Endodermal cell (in vitro differentiated cells): ENCODE results near the gene GBP6. TPM values are rescaled to one million over a fixed set of nuclear protein-coding genes. Genes with fewer than 3 reads are reported as not detected.
"Not testable (repeated sequence)": the region's sequence is repeated elsewhere in the genome, so short reads cannot be mapped to it uniquely, and the experiment has no call there.

Source experiments
- DNase-seq: peaks from one replicate; pipeline ENCODE4 v3.0.0-alpha.2; 2017
- H3K27ac ChIP-seq: 2 replicates; pipeline ENCODE4 v1.5.1; 2013; ENCODE audit warnings: mild to moderate bottlenecking, low read depth, low read length, moderate library complexity
- H3K27me3 ChIP-seq: 2 replicates; pipeline ENCODE4 v1.6.1; 2013; ENCODE audit warnings: mild to moderate bottlenecking, low read length, moderate library complexity; ENCODE audit not compliant: insufficient read depth, control insufficient read depth, poor library complexity, severe bottlenecking
- H3K36me3 ChIP-seq: 2 replicates; pipeline ENCODE4 v1.7.0; 2013; ENCODE audit warnings: mild to moderate bottlenecking, low read length, moderate library complexity; ENCODE audit not compliant: control insufficient read depth, insufficient read depth
- H3K4me1 ChIP-seq: one replicate; pipeline ENCODE4 v1.7.0; 2013; ENCODE audit warnings: low read length; ENCODE audit not compliant: control insufficient read depth, insufficient read depth
- H3K4me3 ChIP-seq: 2 replicates; pipeline ENCODE4 v1.5.1; 2013; ENCODE audit warnings: mild to moderate bottlenecking, low read length, moderate library complexity
- H3K9ac ChIP-seq: 2 replicates; pipeline ENCODE4 v1.6.1; 2013; ENCODE audit warnings: mild to moderate bottlenecking, low read length, moderate library complexity; ENCODE audit not compliant: poor library complexity, severe bottlenecking; ENCODE audit errors: extremely low read depth
- H3K9me3 ChIP-seq: 2 replicates; pipeline ENCODE4 v1.6.1; 2013; ENCODE audit warnings: mild to moderate bottlenecking, low read length, moderate library complexity; ENCODE audit not compliant: control insufficient read depth
- H3K27ac Mint-ChIP-seq: 2 replicates; pipeline ENCODE4 v1.8.0; 2020; ENCODE audit warnings: mixed read lengths
- H3K27me3 Mint-ChIP-seq: 2 replicates; pipeline ENCODE4 v1.8.0; 2021; ENCODE audit warnings: mild to moderate bottlenecking, mixed read lengths; ENCODE audit not compliant: insufficient read depth
- H3K36me3 Mint-ChIP-seq: 2 replicates; pipeline ENCODE4 v1.8.0; 2020; ENCODE audit warnings: low read depth, mixed read lengths
- H3K4me1 Mint-ChIP-seq: 2 replicates; pipeline ENCODE4 v1.8.0; 2020; ENCODE audit warnings: mixed read lengths
- H3K4me3 Mint-ChIP-seq: 2 replicates; pipeline ENCODE4 v1.8.0; 2020; ENCODE audit warnings: mild to moderate bottlenecking, moderate library complexity, mixed read lengths
- H3K9me3 Mint-ChIP-seq: 2 replicates; pipeline ENCODE4 v1.8.0; 2020; ENCODE audit warnings: mild to moderate bottlenecking, mixed read lengths
- CTCF ChIP-seq: fragments of 200-600 bp; sonication (generic); conservative IDR thresholded peaks from 2 replicates; pipeline ENCODE4 v1.5.0; 2021; ENCODE audit warnings: antibody characterized with exemption, mild to moderate bottlenecking
- WGBS, 2 experiments: methylation state at CpG; one replicate each; pipeline versions ENCODE4 v1.1.5 to v1.1.7; 2013; ENCODE audit warnings: missing lambda C conversion rate in 2 of 2, mixed read lengths in 1 of 2; ENCODE audit not compliant: insufficient coverage in 1 of 2, insufficient read length in 1 of 2; 5-methylcytosine and 5-hydroxymethylcytosine counted together
- total RNA-seq, 2 donors: library from RNA; stranded (reverse); fragmentation: NEBNext Ultra II Directional in 1 of 2; extraction: Animal tissue kit (Norgen Biotek cat#: 25700) in 1 of 2; gene quantifications; 2 replicates in 1 of 2; 3 replicates in 1 of 2; pipeline ENCODE4 v1.2.1, GENCODE V29; 2021

GBP6 gene
- total RNA-seq, 2 donors from 2014 or later = not detected

GRCh38 chr1:89407360-89407759 is 43.5 kb downstream of the GBP6 start:
- H3K9me3 Mint-ChIP-seq = peaks cover 15% of the 10 kb centered on the region
- H3K9me3 ChIP-seq = no peaks in the 10 kb centered on the region

GRCh38 chr1:89407768-89408167 is 43.9 kb downstream of the GBP6 start:
- not testable (repeated sequence) for H3K9ac ChIP-seq, H3K27me3 ChIP-seq, H3K4me3 ChIP-seq, H3K4me1 Mint-ChIP-seq, H3K27ac ChIP-seq, H3K36me3 Mint-ChIP-seq, H3K4me3 Mint-ChIP-seq, DNase-seq, H3K9me3 ChIP-seq, H3K27me3 Mint-ChIP-seq, H3K27ac Mint-ChIP-seq, H3K4me1 ChIP-seq, H3K36me3 ChIP-seq
- 89 to 100% methylated on average over 2 of the region's 2 CpGs for WGBS, 2 experiments
- peaks cover 11% of the 10 kb centered on the region for H3K9me3 Mint-ChIP-seq

More at GRCh38 chr1:89407360-89407759, 43.5 kb downstream of the GBP6 start:
- Histone ChIP-seq H3K27ac (no peak overlapping the region), H3K27me3 (no peaks in the 10 kb centered on the region), H3K4me3 (no peak overlapping the region), H3K4me1 (no peaks in the 10 kb centered on the region), H3K36me3 (no peaks in the 10 kb centered on the region), H3K9ac (no peak overlapping the region)
- H3K27ac Mint-ChIP-seq = no peak overlapping the region
- no peaks in the 10 kb centered on the region for H3K27me3 Mint-ChIP-seq
- DNase-seq = no peak
- no peak for TF ChIP-seq CTCF
- H3K4me1 Mint-ChIP-seq = no peaks in the 10 kb centered on the region
- no peak overlapping the region for H3K4me3 Mint-ChIP-seq
- WGBS, 2 experiments = 64% methylated on average over 1 of the region's 1 CpG; no CpG with 5 or more reads in 1 of the 2 experiments
- no peaks in the 10 kb centered on the region for H3K36me3 Mint-ChIP-seq

GRCh38 chr1:89425056-89425455 is 61.2 kb downstream of the GBP6 start:
- H3K4me3 Mint-ChIP-seq = no peak overlapping the region
- no peak for DNase-seq
- peaks cover 2% of the 10 kb centered on the region for H3K9me3 Mint-ChIP-seq
- H3K4me1 ChIP-seq = no peaks in the 10 kb centered on the region
- no peaks in the 10 kb centered on the region for H3K36me3 Mint-ChIP-seq
- no peak overlapping the region for H3K4me3 ChIP-seq
- H3K4me1 Mint-ChIP-seq = no peaks in the 10 kb centered on the region
- 97% methylated on average over 3 of the region's 3 CpGs; no CpG with 5 or more reads in 1 of the 2 experiments for whole genome bisulfite sequencing, 2 experiments
- TF ChIP-seq CTCF = no peak
- H3K27me3 ChIP-seq = no peaks in the 10 kb centered on the region
- no peak overlapping the region for H3K27ac ChIP-seq
- no peaks in the 10 kb centered on the region for H3K36me3 ChIP-seq
- H3K9ac ChIP-seq = no peak overlapping the region
- no peaks in the 10 kb centered on the region for H3K27me3 Mint-ChIP-seq
- no peak overlapping the region for H3K27ac Mint-ChIP-seq
- no peaks in the 10 kb centered on the region for H3K9me3 ChIP-seq

- Histone ChIP-seq H3K27ac (no peak overlapping the region), H3K36me3 (no peaks in the 10 kb centered on the region), H3K4me3 (no peak overlapping the region), H3K27me3 (no peaks in the 10 kb centered on the region), H3K4me1 (no peaks in the 10 kb centered on the region), H3K9ac (no peak overlapping the region), H3K9me3 (peaks cover 6% of the 10 kb centered on the region)
- 89 to 94% methylated on average over 5 to 6 of the region's 6 CpGs for WGBS, 2 experiments
- DNase-seq = no peak
- Mint-ChIP-seq H3K4me3 (no peak overlapping the region), H3K36me3 (no peaks in the 10 kb centered on the region), H3K27me3 (no peaks in the 10 kb centered on the region), H3K4me1 (no peaks in the 10 kb centered on the region), H3K9me3 (peaks cover 3% of the 10 kb centered on the region), H3K27ac (no peak overlapping the region)
- TF ChIP-seq CTCF = no peak
Observed at GRCh38 chr1:89429062-89429461, 65.2 kb downstream of the GBP6 start.

GRCh38 chr1:89429681-89430080 is 65.8 kb downstream of the GBP6 start:
- not testable (repeated sequence) for H3K4me1 Mint-ChIP-seq, H3K27me3 ChIP-seq, H3K27ac Mint-ChIP-seq, H3K36me3 Mint-ChIP-seq, DNase-seq, H3K27me3 Mint-ChIP-seq, H3K27ac ChIP-seq, H3K4me1 ChIP-seq, H3K9me3 Mint-ChIP-seq, H3K9me3 ChIP-seq, H3K36me3 ChIP-seq, H3K4me3 ChIP-seq, H3K9ac ChIP-seq, H3K4me3 Mint-ChIP-seq
- 94% methylated on average over 1 of the region's 4 CpGs; no CpG with 5 or more reads in 1 of the 2 experiments for WGBS, 2 experiments
